Suprapubic skin (tissue), 4 donors: ENCODE measurements around the gene DIAPH2. TPM values are rescaled to one million over a fixed set of nuclear protein-coding genes. Genes with fewer than 3 reads are reported as not detected.

Experiments used
- DNase-seq, 2 donors: peaks; one replicate each; pipeline ENCODE4 v3.0.0-alpha.2; 2019; ENCODE audit warnings: low spot score in 2 of 2
- H3K27ac ChIP-seq: fragments of 200-600 bp; sonication (generic); one replicate; pipeline ENCODE4 v1.5.1; 2019
- H3K27me3 ChIP-seq: fragments of 200-600 bp; sonication (generic); one replicate; pipeline ENCODE4 v1.5.1; 2019
- H3K36me3 ChIP-seq: fragments of 200-600 bp; sonication (generic); one replicate; pipeline ENCODE4 v1.5.1; 2019
- H3K4me1 ChIP-seq: fragments of 200-600 bp; sonication (generic); one replicate; pipeline ENCODE4 v1.5.1; 2019
- H3K4me3 ChIP-seq: fragments of 200-600 bp; sonication (generic); one replicate; pipeline ENCODE4 v1.5.1; 2019; ENCODE audit warnings: mild to moderate bottlenecking
- H3K9me3 ChIP-seq: fragments of 200-600 bp; sonication (generic); one replicate; pipeline ENCODE4 v1.5.1; 2019
- CTCF ChIP-seq, 2 donors: fragments of 200-600 bp in 1 of 2; fragments of 450-650 bp in 1 of 2; sonication (generic) in 1 of 2; IDR thresholded peaks; one replicate each; pipeline ENCODE4 v1.5.1; 2016 to 2019; ENCODE audit warnings: antibody characterized with exemption in 2 of 2, mild to moderate bottlenecking in 1 of 2, moderate library complexity in 1 of 2
- EP300 ChIP-seq: sonication (generic); formaldehyde crosslinking; IDR thresholded peaks from one replicate; pipeline ENCODE4 v1.6.1; 2017; ENCODE audit warnings: antibody characterized with exemption
- POLR2A ChIP-seq, 2 donors: fragments of 450-650 bp; IDR thresholded peaks; one replicate each; pipeline ENCODE4 v1.6.1; 2017; ENCODE audit warnings: antibody characterized with exemption in 2 of 2, mild to moderate bottlenecking in 2 of 2, moderate library complexity in 2 of 2
- POLR2AphosphoS5 ChIP-seq, 3 donors: sonication (generic); formaldehyde crosslinking; IDR thresholded peaks; one replicate each; pipeline ENCODE4 v1.6.1; 2017; ENCODE audit warnings: antibody characterized with exemption in 3 of 3
- WGBS: methylation state at CpG from one replicate; pipeline ENCODE4 v1.1.5; 2018; 5-methylcytosine and 5-hydroxymethylcytosine counted together
- total RNA-seq, 4 donors: library from RNA; depleted of rRNA; stranded (reverse); fragments of >200 nt; gene quantifications; one replicate each; pipeline ENCODE4 v1.1.0, GENCODE V29; 2016

DIAPH2 gene
- total RNA-seq, 4 donors from 2014 or later = 17.5 to 38.7 (median 18.6) TPM

GRCh38 chrX:97628807-97629596, 944.4 kb downstream of the DIAPH2 start:
- DNase-seq = no peak
- H3K27me3 ChIP-seq = no peaks in the 10 kb centered on the region
- H3K4me3 ChIP-seq = no peak overlapping the region
- H3K4me1 ChIP-seq = no peaks in the 10 kb centered on the region
- no peak for TF ChIP-seq CTCF (IDR thresholded peaks at IDR 0.05)
- H3K9me3 ChIP-seq = no peaks in the 10 kb centered on the region
- H3K36me3 ChIP-seq = no peaks in the 10 kb centered on the region
- no peak overlapping the region for H3K27ac ChIP-seq
- WGBS = 69% methylated on average over 6 of the region's 6 CpGs

- Histone ChIP-seq H3K27me3 (no peaks in the 10 kb centered on the region), H3K27ac (no peak overlapping the region), H3K9me3 (no peaks in the 10 kb centered on the region), H3K4me3 (no peak overlapping the region), H3K36me3 (no peaks in the 10 kb centered on the region), H3K4me1 (no peaks in the 10 kb centered on the region)
- no peak for DNase-seq
- TF ChIP-seq POLR2A (IDR thresholded peaks at IDR 0.05) (no peak), POLR2AphosphoS5 (IDR thresholded peaks at IDR 0.05) (no peak), EP300 (no peak), CTCF (IDR thresholded peaks at IDR 0.05) (no peak)
Observed at GRCh38 chrX:97629597-97629985, 944.9 kb downstream of the DIAPH2 start.

- Histone ChIP-seq H3K4me3 (no peak overlapping the region), H3K9me3 (no peaks in the 10 kb centered on the region), H3K27ac (no peak overlapping the region), H3K36me3 (no peaks in the 10 kb centered on the region), H3K4me1 (no peaks in the 10 kb centered on the region), H3K27me3 (no peaks in the 10 kb centered on the region)
- DNase-seq = no peak
- TF ChIP-seq POLR2AphosphoS5 (IDR thresholded peaks at IDR 0.05) (no peak), EP300 (no peak), POLR2A (IDR thresholded peaks at IDR 0.05) (no peak), CTCF (IDR thresholded peaks at IDR 0.05) (no peak)
- WGBS = 71% methylated on average over 4 of the region's 4 CpGs
Observed at GRCh38 chrX:97633798-97634197, 949.2 kb downstream of the DIAPH2 start.

- WGBS = 66% methylated on average over 5 of the region's 5 CpGs
- no peak overlapping the region for H3K27ac ChIP-seq
- no peaks in the 10 kb centered on the region for H3K27me3 ChIP-seq
- no peak for DNase-seq
- H3K4me1 ChIP-seq = no peaks in the 10 kb centered on the region
- no peaks in the 10 kb centered on the region for H3K9me3 ChIP-seq
- no peak overlapping the region for H3K4me3 ChIP-seq
- TF ChIP-seq POLR2A (IDR thresholded peaks at IDR 0.05) (no peak), EP300 (no peak), CTCF (IDR thresholded peaks at IDR 0.05) (no peak), POLR2AphosphoS5 (IDR thresholded peaks at IDR 0.05) (no peak)
- no peaks in the 10 kb centered on the region for H3K36me3 ChIP-seq
Observed at GRCh38 chrX:97636473-97637140, 952.0 kb downstream of the DIAPH2 start.

GRCh38 chrX:97637289-97637688, 952.6 kb downstream of the DIAPH2 start:
- Histone ChIP-seq H3K27ac (no peak overlapping the region), H3K9me3 (no peaks in the 10 kb centered on the region), H3K27me3 (no peaks in the 10 kb centered on the region), H3K36me3 (no peaks in the 10 kb centered on the region), H3K4me1 (no peaks in the 10 kb centered on the region), H3K4me3 (no peak overlapping the region)
- no peak for TF ChIP-seq CTCF (IDR thresholded peaks at IDR 0.05)
- no peak for TF ChIP-seq POLR2A (IDR thresholded peaks at IDR 0.05)
- TF ChIP-seq EP300 = no peak
- TF ChIP-seq POLR2AphosphoS5 (IDR thresholded peaks at IDR 0.05) = no peak
- WGBS = 62% methylated on average over 2 of the region's 2 CpGs
- no peak for DNase-seq
